ENCODE results near the gene WBP2. TPM values are rescaled to one million over a fixed set of nuclear protein-coding genes. Genes with fewer than 3 reads are reported as not detected.

Gene WBP2
- total and polyA plus RNA-seq, 2 of the 13 experiments (the other 11 are each of a cell fraction or from before 2014, with no cell fraction given) = 29.2 to 29.5 TPM

DNA sequence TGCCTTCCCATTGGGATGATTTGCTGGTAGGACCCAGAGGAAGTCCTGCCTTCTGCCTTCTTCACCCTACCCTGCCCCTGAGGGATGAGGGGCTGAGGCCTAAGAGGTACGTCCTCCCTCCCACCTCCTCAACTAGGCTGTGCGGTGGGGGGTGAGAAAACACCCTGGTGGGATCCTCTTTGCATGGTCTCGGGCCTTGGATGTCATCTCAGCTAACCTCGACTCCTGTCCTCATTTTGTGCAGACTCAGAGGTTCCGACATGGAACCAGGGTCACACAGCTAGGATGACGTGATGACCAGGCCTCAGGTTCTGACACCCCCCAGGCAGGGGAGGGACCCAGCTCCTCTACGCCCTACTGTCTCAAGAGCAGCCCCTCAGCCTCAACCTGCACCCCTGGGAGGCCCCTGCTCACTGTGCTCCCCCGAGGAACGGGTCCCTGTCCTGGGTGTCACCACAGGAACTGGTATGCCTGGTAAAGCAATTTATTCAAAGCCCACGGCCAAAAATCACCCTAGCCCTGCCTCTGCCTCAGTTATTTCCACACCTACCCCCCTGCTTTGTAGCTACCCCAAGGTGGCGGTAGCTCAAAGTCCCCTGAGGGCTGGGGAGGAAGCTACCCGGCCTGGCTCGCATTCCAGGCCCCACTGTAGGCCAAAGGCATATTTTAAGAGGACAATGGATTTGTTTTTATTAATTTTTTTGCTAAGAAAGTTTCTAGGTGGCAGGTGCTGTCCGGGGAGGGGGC is 28.4 kb downstream of the WBP2 start (continued):
- TF ChIP-seq ZFX (CRISPR knock-in tag; IDR thresholded peaks at IDR 0.05; ENCODE audit: low read depth) (peak; percentile 70; the same call in 1 of the 2 replicates), U2AF1 (optimal IDR thresholded peaks at IDR 0.05; ENCODE audit: low read depth, low read length) (no peak), EHMT2 (IDR thresholded peaks at IDR 0.05; ENCODE audit: borderline replicate concordance, low read depth, low read length) (no peak), BCLAF1 (IDR thresholded peaks at IDR 0.05) (no peak), ZNF143 (CRISPR knock-in tag; IDR thresholded peaks at IDR 0.05) (no peak), ZNF382 (CRISPR knock-in tag; IDR thresholded peaks at IDR 0.05; ENCODE audit: borderline replicate concordance) (no peak), FOXA1 (IDR thresholded peaks at IDR 0.05) (no peak), FOXA1 (CRISPR knock-in tag; IDR thresholded peaks at IDR 0.05) (no peak), GZF1 (CRISPR knock-in tag; IDR thresholded peaks at IDR 0.05) (no peak), PCBP2 (optimal IDR thresholded peaks at IDR 0.05; ENCODE audit: low read depth, low read length, poor library complexity, severe bottlenecking) (no peak), HIVEP1 (CRISPR knock-in tag; IDR thresholded peaks at IDR 0.05) (no peak), ZKSCAN1 (IDR thresholded peaks at IDR 0.05; ENCODE audit: low read length) (no peak), ZNF790 (CRISPR knock-in tag; IDR thresholded peaks at IDR 0.05; ENCODE audit: borderline replicate concordance) (no peak), TOE1 (CRISPR knock-in tag; IDR thresholded peaks at IDR 0.05) (no peak), ZNF761 (CRISPR knock-in tag; conservative IDR thresholded peaks at IDR 0.05) (no peak), ZNF597 (CRISPR knock-in tag; IDR thresholded peaks at IDR 0.05) (no peak), ZNF878 (CRISPR knock-in tag; IDR thresholded peaks at IDR 0.05) (no peak), ZNF496 (CRISPR knock-in tag; IDR thresholded peaks at IDR 0.05; ENCODE audit: insufficient replicate concordance) (no peak), NCOA2 (CRISPR knock-in tag; IDR thresholded peaks at IDR 0.05) (no peak), FLYWCH1 (CRISPR knock-in tag; IDR thresholded peaks at IDR 0.05) (0 out of 2 replicates have a peak, but pooled peaks have one; percentile 21), MIER2 (CRISPR knock-in tag; IDR thresholded peaks at IDR 0.05) (no peak), ZBTB3 (CRISPR knock-in tag; IDR thresholded peaks at IDR 0.05; ENCODE audit: borderline replicate concordance, low read depth) (no peak), NFKBIZ (CRISPR knock-in tag; IDR thresholded peaks at IDR 0.05) (no peak), TEAD3 (CRISPR knock-in tag; optimal IDR thresholded peaks at IDR 0.05; ENCODE audit: borderline replicate concordance) (peak; percentile 87)
- TF ChIP-seq, protein P1, sequence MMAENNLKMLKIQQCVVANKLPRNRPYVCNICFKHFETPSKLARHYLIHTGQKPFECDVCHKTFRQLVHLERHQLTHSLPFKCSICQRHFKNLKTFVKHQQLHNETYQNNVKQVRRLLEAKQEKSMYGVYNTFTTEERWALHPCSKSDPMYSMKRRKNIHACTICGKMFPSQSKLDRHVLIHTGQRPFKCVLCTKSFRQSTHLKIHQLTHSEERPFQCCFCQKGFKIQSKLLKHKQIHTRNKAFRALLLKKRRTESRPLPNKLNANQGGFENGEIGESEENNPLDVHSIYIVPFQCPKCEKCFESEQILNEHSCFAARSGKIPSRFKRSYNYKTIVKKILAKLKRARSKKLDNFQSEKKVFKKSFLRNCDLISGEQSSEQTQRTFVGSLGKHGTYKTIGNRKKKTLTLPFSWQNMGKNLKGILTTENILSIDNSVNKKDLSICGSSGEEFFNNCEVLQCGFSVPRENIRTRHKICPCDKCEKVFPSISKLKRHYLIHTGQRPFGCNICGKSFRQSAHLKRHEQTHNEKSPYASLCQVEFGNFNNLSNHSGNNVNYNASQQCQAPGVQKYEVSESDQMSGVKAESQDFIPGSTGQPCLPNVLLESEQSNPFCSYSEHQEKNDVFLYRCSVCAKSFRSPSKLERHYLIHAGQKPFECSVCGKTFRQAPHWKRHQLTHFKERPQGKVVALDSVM (CRISPR knock-in tag; IDR thresholded peaks at IDR 0.05) = no peak

All from HepG2 (cell line).